GM12865 (cell line): ENCODE results near the gene GIMAP6.
"Not testable (repeated sequence)": the region's sequence is repeated elsewhere in the genome, so short reads cannot be mapped to it uniquely, and the experiment has no call there.

Experiments used
- DNase-seq: peaks from one replicate; pipeline ENCODE4 v3.0.0; 2010; ENCODE audit warnings: low read depth
- H3K4me3 ChIP-seq: 2 replicates; pipeline ENCODE4 v1.5.1; 2011; ENCODE audit warnings: mild to moderate bottlenecking, low read depth, low read length, control low read depth
- CTCF ChIP-seq: IDR thresholded peaks from 2 replicates; pipeline ENCODE4 v1.5.1; 2011; ENCODE audit warnings: low read length, control low read depth, low read depth, inconsistent platforms; ENCODE audit not compliant: insufficient read depth; ENCODE audit errors: missing control alignments

Gene GIMAP6

GRCh38 chr7:150620617-150621371 lies 11.4 kb downstream of the GIMAP6 start:
- no peak overlapping the region; the same call in 1 of the 2 replicates for H3K4me3 ChIP-seq
- peak; percentile 46 for DNase-seq
- no peak for TF ChIP-seq CTCF

- no peak for DNase-seq
- H3K4me3 ChIP-seq: no peak overlapping the region
- TF ChIP-seq CTCF: no peak
Measured at GRCh38 chr7:150620061-150620460, 12.1 kb downstream of the GIMAP6 start.

- DNase-seq, H3K4me3 ChIP-seq: not testable (repeated sequence)
Measured at GRCh38 chr7:150615221-150615755, 16.9 kb downstream of the GIMAP6 start.

- DNase-seq, H3K4me3 ChIP-seq: not testable (repeated sequence)
Measured at GRCh38 chr7:150614426-150614825, 17.8 kb downstream of the GIMAP6 start.

GRCh38 chr7:150613880-150614279 lies 18.3 kb downstream of the GIMAP6 start:
- no peak for DNase-seq
- H3K4me3 ChIP-seq: no peak overlapping the region
- TF ChIP-seq CTCF: no peak

GRCh38 chr7:150612925-150613324 lies 19.3 kb downstream of the GIMAP6 start:
- H3K4me3 ChIP-seq: no peak overlapping the region
- DNase-seq: no peak

GRCh38 chr7:150610233-150610632 lies 22.0 kb downstream of the GIMAP6 start:
- H3K4me3 ChIP-seq: no peak overlapping the region
- TF ChIP-seq CTCF: no peak
- DNase-seq: no peak

More at GRCh38 chr7:150612925-150613324, 19.3 kb downstream of the GIMAP6 start:
- no peak for TF ChIP-seq CTCF

GRCh38 chr7:150603600-150603999 lies 28.6 kb downstream of the GIMAP6 start:
- not testable (repeated sequence) for H3K4me3 ChIP-seq, DNase-seq
